DOHH2 (cell line): Measurements from ENCODE around the gene SMU1.

Experiments used
- H3F3A ChIP-seq: fragments of 200-600 bp; sonication (generic), shearing (Covaris generic); 2 replicates; pipeline ENCODE4 v1.6.0; 2016; ENCODE audit warnings: antibody characterized with exemption, mild to moderate bottlenecking; ENCODE audit not compliant: control insufficient read depth, insufficient read depth
- H3K27ac ChIP-seq: fragments of 200-600 bp; sonication (generic); 2 replicates; pipeline ENCODE4 v1.5.1; 2014; ENCODE audit warnings: low read depth, mild to moderate bottlenecking, low read length, moderate library complexity
- H3K27me3 ChIP-seq: fragments of 200-600 bp; sonication (generic); 2 replicates; pipeline ENCODE4 v1.6.1; 2014; ENCODE audit warnings: mild to moderate bottlenecking, low read length, mixed read lengths; ENCODE audit not compliant: control insufficient read depth
- H3K36me3 ChIP-seq: fragments of 200-600 bp; sonication (generic); 2 replicates; pipeline ENCODE4 v1.6.1; 2014; ENCODE audit warnings: mild to moderate bottlenecking, low read length, moderate library complexity, mixed read lengths; ENCODE audit not compliant: control insufficient read depth
- H3K4me1 ChIP-seq: fragments of 200-600 bp; sonication (generic); 2 replicates; pipeline ENCODE4 v1.6.1; 2014; ENCODE audit warnings: mild to moderate bottlenecking, low read length, mixed read lengths; ENCODE audit not compliant: control insufficient read depth
- H3K4me2 ChIP-seq: fragments of 200-600 bp; sonication (generic); 2 replicates; pipeline ENCODE4 v1.6.0; 2014; ENCODE audit warnings: mild to moderate bottlenecking, low read length, moderate library complexity
- H3K4me3 ChIP-seq: fragments of 200-600 bp; sonication (generic); 2 replicates; pipeline ENCODE4 v1.5.1; 2014; ENCODE audit warnings: mild to moderate bottlenecking, low read length, mixed read lengths
- H3K79me2 ChIP-seq: fragments of 200-600 bp; sonication (generic); 2 replicates; pipeline ENCODE4 v1.6.1; 2014; ENCODE audit warnings: mild to moderate bottlenecking, low read length, mixed read lengths; ENCODE audit not compliant: control insufficient read depth
- H3K9me2 ChIP-seq: fragments of 200-600 bp; sonication (generic); replicated peaks from 2 replicates; pipeline ENCODE4 v1.6.1; 2014; ENCODE audit warnings: mild to moderate bottlenecking, low read length, mixed read lengths; ENCODE audit not compliant: control insufficient read depth
- H3K9me3 ChIP-seq: fragments of 200-600 bp; sonication (generic); 2 replicates; pipeline ENCODE4 v1.6.1; 2014; ENCODE audit warnings: antibody characterized with exemption, low read length, mixed read lengths; ENCODE audit not compliant: control insufficient read depth, insufficient read depth
- H4K20me1 ChIP-seq: fragments of 200-600 bp; sonication (generic); 2 replicates; pipeline ENCODE4 v1.6.0; 2014; ENCODE audit warnings: low read depth, mild to moderate bottlenecking, antibody characterized with exemption, low read length, moderate library complexity; ENCODE audit not compliant: control insufficient read depth, insufficient read depth
- EZH2phosphoT487 ChIP-seq: fragments of 200-600 bp; sonication (generic); IDR thresholded peaks from 2 replicates; pipeline ENCODE4 v1.6.1; 2017; ENCODE audit warnings: borderline replicate concordance, mild to moderate bottlenecking, antibody characterized with exemption, low read length, moderate library complexity, mixed read lengths
- TF ChIP-seq, protein P1 (sequence below): fragments of 200-600 bp; sonication (generic); IDR thresholded peaks from one replicate; pipeline ENCODE4 v1.5.1; 2014; ENCODE audit warnings: antibody characterized with exemption, mild to moderate bottlenecking, low read depth, low read length; ENCODE audit not compliant: poor library complexity, severe bottlenecking

Gene SMU1

DNA sequence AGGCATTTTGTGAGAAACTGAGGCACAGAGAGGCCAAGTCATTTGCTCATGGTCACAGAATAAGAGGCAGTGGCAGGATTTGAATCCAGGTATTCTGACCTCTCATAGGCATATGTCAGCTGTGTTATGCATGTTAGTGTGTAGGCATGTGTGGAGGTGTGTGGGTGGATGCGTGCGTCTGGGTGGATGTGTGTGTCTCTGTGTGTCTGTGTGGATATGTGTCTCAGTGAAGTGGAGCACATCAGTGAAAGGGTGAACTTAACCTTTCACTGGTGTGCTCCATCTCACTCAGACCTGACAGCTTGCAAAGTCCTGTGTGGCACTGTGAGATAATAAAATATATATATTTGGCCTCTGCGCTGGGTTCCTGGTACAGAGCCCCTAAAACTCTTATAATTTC is 32.0 kb upstream of the SMU1 start:
- no peaks in the 10 kb centered on the region for H3K79me2 ChIP-seq
- no peaks in the 10 kb centered on the region for H4K20me1 ChIP-seq
- H3K36me3 ChIP-seq = peaks cover 8% of the 10 kb centered on the region; the same call in 1 of the 2 replicates
- no peak for TF ChIP-seq EZH2phosphoT487
- TF ChIP-seq, protein P1, sequence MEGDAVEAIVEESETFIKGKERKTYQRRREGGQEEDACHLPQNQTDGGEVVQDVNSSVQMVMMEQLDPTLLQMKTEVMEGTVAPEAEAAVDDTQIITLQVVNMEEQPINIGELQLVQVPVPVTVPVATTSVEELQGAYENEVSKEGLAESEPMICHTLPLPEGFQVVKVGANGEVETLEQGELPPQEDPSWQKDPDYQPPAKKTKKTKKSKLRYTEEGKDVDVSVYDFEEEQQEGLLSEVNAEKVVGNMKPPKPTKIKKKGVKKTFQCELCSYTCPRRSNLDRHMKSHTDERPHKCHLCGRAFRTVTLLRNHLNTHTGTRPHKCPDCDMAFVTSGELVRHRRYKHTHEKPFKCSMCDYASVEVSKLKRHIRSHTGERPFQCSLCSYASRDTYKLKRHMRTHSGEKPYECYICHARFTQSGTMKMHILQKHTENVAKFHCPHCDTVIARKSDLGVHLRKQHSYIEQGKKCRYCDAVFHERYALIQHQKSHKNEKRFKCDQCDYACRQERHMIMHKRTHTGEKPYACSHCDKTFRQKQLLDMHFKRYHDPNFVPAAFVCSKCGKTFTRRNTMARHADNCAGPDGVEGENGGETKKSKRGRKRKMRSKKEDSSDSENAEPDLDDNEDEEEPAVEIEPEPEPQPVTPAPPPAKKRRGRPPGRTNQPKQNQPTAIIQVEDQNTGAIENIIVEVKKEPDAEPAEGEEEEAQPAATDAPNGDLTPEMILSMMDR = no peak
- no peak overlapping the region for H3K4me2 ChIP-seq
- H3K27ac ChIP-seq = no peak overlapping the region
- peaks cover 11% of the 10 kb centered on the region for H3K4me1 ChIP-seq
- H3K4me3 ChIP-seq = no peak overlapping the region
- H3K9me2 ChIP-seq = no peaks in the 10 kb centered on the region
- no peaks in the 10 kb centered on the region for H3F3A ChIP-seq
- no peaks in the 10 kb centered on the region for H3K27me3 ChIP-seq
- H3K9me3 ChIP-seq = no peaks in the 10 kb centered on the region

DNA sequence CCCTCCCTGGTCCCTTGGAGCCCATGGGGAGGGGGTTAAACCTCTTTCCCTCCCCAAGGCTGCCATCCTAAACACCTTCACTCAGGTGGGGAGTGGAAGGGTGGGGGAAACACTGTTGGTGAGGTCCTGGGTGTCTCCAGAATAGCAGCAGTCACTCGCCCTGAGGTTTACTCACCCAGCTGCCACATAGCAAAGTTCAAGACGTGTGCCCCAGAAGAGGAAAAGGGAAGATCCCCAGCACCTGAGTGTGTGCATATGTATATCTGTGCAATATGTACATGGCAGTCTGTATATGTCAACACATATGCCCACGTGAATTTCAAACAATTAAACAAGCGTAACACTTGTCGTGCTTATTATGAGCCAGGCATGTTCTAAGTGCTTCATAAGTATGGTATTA is 31.3 kb upstream of the SMU1 start:
- TF ChIP-seq EZH2phosphoT487 = no peak
- TF ChIP-seq, protein P1 = no peak
- H3K4me1 ChIP-seq = peaks cover 11% of the 10 kb centered on the region
- no peak overlapping the region for H3K4me3 ChIP-seq
- H3K79me2 ChIP-seq = no peaks in the 10 kb centered on the region
- no peak overlapping the region for H3K4me2 ChIP-seq
- no peak overlapping the region for H3K27ac ChIP-seq
- H3K9me3 ChIP-seq = no peaks in the 10 kb centered on the region
- H3F3A ChIP-seq = no peaks in the 10 kb centered on the region
- no peaks in the 10 kb centered on the region for H3K27me3 ChIP-seq
- peaks cover 2% of the 10 kb centered on the region; the same call in 1 of the 2 replicates for H3K36me3 ChIP-seq
- no peaks in the 10 kb centered on the region for H3K9me2 ChIP-seq
- no peaks in the 10 kb centered on the region for H4K20me1 ChIP-seq

DNA sequence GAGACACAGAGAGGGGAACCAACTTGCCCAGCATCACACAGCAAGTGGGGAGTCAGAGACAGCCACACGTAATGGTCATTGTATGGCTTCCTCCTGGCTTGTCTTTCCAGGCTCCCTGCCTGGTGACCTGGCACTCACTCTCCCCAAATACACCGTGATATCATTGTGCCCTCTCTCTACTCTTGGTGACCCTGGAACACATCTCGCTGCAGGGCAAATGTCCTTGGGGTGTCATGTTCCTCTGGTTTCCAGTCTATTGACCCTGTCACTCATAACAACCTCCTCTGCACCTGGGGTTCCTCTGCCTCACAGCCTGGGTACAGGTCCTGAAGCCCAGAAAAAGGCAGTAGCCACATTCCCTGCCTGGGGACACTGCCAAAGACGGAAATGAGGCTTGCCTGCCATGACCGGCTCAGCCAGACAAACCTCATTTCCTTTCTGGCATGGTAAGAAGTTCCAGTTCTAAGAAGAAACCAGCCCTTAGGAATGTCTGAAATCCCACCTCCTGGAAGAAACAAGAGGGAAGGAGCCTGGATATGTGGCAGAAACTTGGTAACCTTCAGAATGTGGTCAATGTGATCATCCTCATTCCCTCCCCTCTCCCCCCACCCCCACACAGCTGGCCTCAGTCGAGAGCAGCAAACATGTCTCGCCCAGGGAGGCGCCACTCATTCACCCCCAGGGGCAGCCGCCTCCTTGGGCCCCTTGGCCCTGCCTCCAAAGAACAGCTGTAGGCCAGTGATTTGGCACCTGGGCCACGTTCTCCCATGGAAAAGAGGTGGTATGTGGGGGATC is 30.6 kb upstream of the SMU1 start:
- Histone ChIP-seq H3K4me3 (no peak overlapping the region), H3K27ac (no peak overlapping the region)
- TF ChIP-seq EZH2phosphoT487 = no peak
- TF ChIP-seq, protein P1 = no peak

More for the DNA sequence above, 30.6 kb upstream of the SMU1 start:
- H4K20me1 ChIP-seq = no peaks in the 10 kb centered on the region
- no peaks in the 10 kb centered on the region for H3K9me3 ChIP-seq
- H3F3A ChIP-seq = no peaks in the 10 kb centered on the region
- H3K4me1 ChIP-seq = peaks cover 11% of the 10 kb centered on the region
- H3K27me3 ChIP-seq = no peaks in the 10 kb centered on the region
- H3K9me2 ChIP-seq = no peaks in the 10 kb centered on the region
- no peak overlapping the region for H3K4me2 ChIP-seq
- no peaks in the 10 kb centered on the region for H3K79me2 ChIP-seq
- no peaks in the 10 kb centered on the region for H3K36me3 ChIP-seq
